ENCODE data around the gene UBE2O. TPM values are rescaled to one million over a fixed set of nuclear protein-coding genes. Genes with fewer than 3 reads are reported as not detected.

Gene UBE2O
- total and polyA plus RNA-seq, 2 experiments from 2014 or later = 30.4 to 79.4 TPM

DNA sequence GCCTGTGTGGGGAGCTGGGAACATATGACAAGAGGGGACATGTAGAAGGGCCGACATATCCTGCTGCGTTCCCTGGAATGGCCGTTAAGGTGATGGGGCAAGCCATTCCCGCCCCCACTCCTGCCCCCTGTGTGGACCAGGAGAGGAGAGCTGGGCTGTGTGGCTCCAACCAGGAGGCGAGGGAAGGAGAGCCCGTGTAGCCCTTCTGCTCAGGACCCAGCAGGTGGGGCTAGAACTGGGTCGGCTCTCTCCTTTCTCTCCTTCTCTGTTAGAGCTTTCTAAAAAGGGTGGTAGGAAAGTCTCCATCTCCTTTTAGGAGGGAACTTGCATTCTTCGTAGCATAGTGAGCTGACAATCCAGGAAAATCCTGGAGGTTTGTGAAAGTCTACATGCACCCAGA is 55.8 kb downstream of the UBE2O start (continued):
- no peak for TF ChIP-seq ETS1 (IDR thresholded peaks at IDR 0.05)
- no peak for TF ChIP-seq ZNF331 (CRISPR knock-in tag; IDR thresholded peaks at IDR 0.05; ENCODE audit: low read depth)

- Histone ChIP-seq H3K27me3 (ENCODE audit: insufficient read depth) (no peaks in the 10 kb centered on the region), H3K9me2 (ENCODE audit: insufficient read depth) (no peaks in the 10 kb centered on the region), H3K4me3 (no peak overlapping the region), H3K4me1 (ENCODE audit: insufficient read depth) (no peaks in the 10 kb centered on the region), H3K36me3 (ENCODE audit: insufficient read depth) (peaks cover 31% of the 10 kb centered on the region), H4K20me1 (replicated peaks; ENCODE audit: insufficient read depth) (0 out of 2 replicates have a peak, but pooled peaks cover 4% of the 10 kb centered on the region), H2AFZ (no peak overlapping the region), H3F3A (replicated peaks; ENCODE audit: low read depth) (peaks cover 22% of the 10 kb centered on the region; the same call in 1 of the 2 replicates), H3K79me2 (replicated peaks; ENCODE audit: insufficient read depth) (no peaks in the 10 kb centered on the region), H3K4me2 (no peak overlapping the region), H3K27ac (ENCODE audit: low read depth) (no peak overlapping the region)
- no peaks in the 10 kb centered on the region for H3K9me3 Mint-ChIP-seq
- H3K27ac Mint-ChIP-seq = no peak overlapping the region
- H3K36me3 Mint-ChIP-seq (ENCODE audit: low read depth) = peaks cover 79% of the 10 kb centered on the region
- TF ChIP-seq EZH2phosphoT487 (IDR thresholded peaks at IDR 0.05; ENCODE audit: unreplicated experiment) = no peak
- no peak for TF ChIP-seq ZNF462 (CRISPR knock-in tag; IDR thresholded peaks at IDR 0.05)
- no peak for TF ChIP-seq ZNF114 (CRISPR knock-in tag; IDR thresholded peaks at IDR 0.05)
- no peak for TF ChIP-seq NANOG (IDR thresholded peaks at IDR 0.05; ENCODE audit: borderline replicate concordance)
- TF ChIP-seq, protein P1, sequence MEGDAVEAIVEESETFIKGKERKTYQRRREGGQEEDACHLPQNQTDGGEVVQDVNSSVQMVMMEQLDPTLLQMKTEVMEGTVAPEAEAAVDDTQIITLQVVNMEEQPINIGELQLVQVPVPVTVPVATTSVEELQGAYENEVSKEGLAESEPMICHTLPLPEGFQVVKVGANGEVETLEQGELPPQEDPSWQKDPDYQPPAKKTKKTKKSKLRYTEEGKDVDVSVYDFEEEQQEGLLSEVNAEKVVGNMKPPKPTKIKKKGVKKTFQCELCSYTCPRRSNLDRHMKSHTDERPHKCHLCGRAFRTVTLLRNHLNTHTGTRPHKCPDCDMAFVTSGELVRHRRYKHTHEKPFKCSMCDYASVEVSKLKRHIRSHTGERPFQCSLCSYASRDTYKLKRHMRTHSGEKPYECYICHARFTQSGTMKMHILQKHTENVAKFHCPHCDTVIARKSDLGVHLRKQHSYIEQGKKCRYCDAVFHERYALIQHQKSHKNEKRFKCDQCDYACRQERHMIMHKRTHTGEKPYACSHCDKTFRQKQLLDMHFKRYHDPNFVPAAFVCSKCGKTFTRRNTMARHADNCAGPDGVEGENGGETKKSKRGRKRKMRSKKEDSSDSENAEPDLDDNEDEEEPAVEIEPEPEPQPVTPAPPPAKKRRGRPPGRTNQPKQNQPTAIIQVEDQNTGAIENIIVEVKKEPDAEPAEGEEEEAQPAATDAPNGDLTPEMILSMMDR (conservative IDR thresholded peaks at IDR 0.05; ENCODE audit: low read depth in 2 of 2) = no peak
- no peak for TF ChIP-seq JUNB (IDR thresholded peaks at IDR 0.05; ENCODE audit: unreplicated experiment)
- H3K4me1 Mint-ChIP-seq = no peaks in the 10 kb centered on the region; the same call in 2 of the 3 replicates
- DNase-seq (ENCODE audit: low spot score) (no peak), ATAC-seq (no peak)
- no peak overlapping the region for H3K4me3 Mint-ChIP-seq
- peaks cover 9% of the 10 kb centered on the region for H3K27me3 Mint-ChIP-seq (ENCODE audit: insufficient read depth, low read depth, poor library complexity)
Measured at GRCh38 chr17:76395980-76396379, 57.0 kb downstream of the UBE2O start.

Data from GM23338 (cell line).